Thoracic aorta (tissue), 2 donors: ENCODE measurements around the gene MIPOL1. TPM values are rescaled to one million over a fixed set of nuclear protein-coding genes. Genes with fewer than 3 reads are reported as not detected.
A peak's percentile ranks its signal among the peaks of the same experiment; 100 is the strongest.

Source experiments
- ATAC-seq: fragments of 150-250 bp; one replicate; pipeline ENCODE4 v1.8.0; 2017; ENCODE audit warnings: low read depth; ENCODE audit not compliant: insufficient number of reproducible peaks, low FRiP score
- DNase-seq: peaks from one replicate; pipeline ENCODE4 v3.0.0-alpha.2; 2020; ENCODE audit warnings: low spot score
- H3K27ac ChIP-seq, 2 donors: fragments of 200-600 bp; sonication (generic); 1 replicate in 1 of 2; 2 replicates in 1 of 2; pipeline ENCODE4 v1.5.1; 2016; ENCODE audit warnings: mild to moderate bottlenecking in 2 of 2, moderate library complexity in 2 of 2
- H3K27me3 ChIP-seq: fragments of 200-600 bp; sonication (generic); replicated peaks from 2 replicates; pipeline ENCODE4 v1.6.0; 2016; ENCODE audit warnings: mild to moderate bottlenecking; ENCODE audit not compliant: insufficient read depth
- H3K36me3 ChIP-seq: fragments of 200-600 bp; sonication (generic); one replicate; pipeline ENCODE4 v1.5.1; 2016
- H3K4me1 ChIP-seq, 2 donors: fragments of 200-600 bp; sonication (generic); 1 replicate in 1 of 2; 2 replicates in 1 of 2; pipeline versions ENCODE4 v1.5.1 to v1.6.0; 2016; ENCODE audit warnings: low read depth in 2 of 2, mild to moderate bottlenecking in 1 of 2; ENCODE audit not compliant: control insufficient read depth in 1 of 2
- H3K4me3 ChIP-seq: fragments of 200-600 bp; sonication (generic); 2 replicates; pipeline ENCODE4 v1.5.1; 2016; ENCODE audit warnings: mild to moderate bottlenecking
- H3K9me3 ChIP-seq: fragments of 200-600 bp; sonication (generic); 2 replicates; pipeline ENCODE4 v1.5.1; 2016
- CTCF ChIP-seq: fragments of 200-600 bp; sonication (generic); IDR thresholded peaks from one replicate; pipeline ENCODE4 v1.5.1; 2019; ENCODE audit warnings: antibody characterized with exemption
- total RNA-seq, 2 donors: library from RNA; depleted of rRNA; stranded (reverse); fragments of >200 nt; gene quantifications; one replicate each; pipeline versions ENCODE4 v1.1.0 to v1.2.3, GENCODE V29; 2016

The MIPOL1 gene
- total RNA-seq, 2 donors from 2014 or later = 13.1 to 16.8 TPM

- no peaks in the 10 kb centered on the region for H3K36me3 ChIP-seq
- peaks cover 47% of the 10 kb centered on the region for H3K27me3 ChIP-seq
- H3K4me3 ChIP-seq = no peak overlapping the region
- H3K9me3 ChIP-seq = no peaks in the 10 kb centered on the region
- TF ChIP-seq CTCF = no peak
- ATAC-seq (no peak), DNase-seq (no peak)
- peaks cover 0 to 16% of the 10 kb centered on the region in 2 donors for H3K4me1 ChIP-seq
- no peak overlapping the region for H3K27ac ChIP-seq
Measured at GRCh38 chr14:37583358-37584210, 385.8 kb downstream of the MIPOL1 start.

GRCh38 chr14:37584211-37585100 lies 386.7 kb downstream of the MIPOL1 start:
- Histone ChIP-seq H3K9me3 (no peaks in the 10 kb centered on the region), H3K27ac (peak overlapping the region in 1 of 2 donors; percentile 27), H3K4me3 (no peak overlapping the region), H3K4me1 (peaks cover 0 to 16% of the 10 kb centered on the region in 2 donors), H3K27me3 (peaks cover 55% of the 10 kb centered on the region), H3K36me3 (no peaks in the 10 kb centered on the region)
- TF ChIP-seq CTCF = no peak
- no peak for DNase-seq
- ATAC-seq = no peak

- Histone ChIP-seq H3K27ac (no peak overlapping the region), H3K27me3 (peaks cover 55% of the 10 kb centered on the region), H3K4me1 (peaks cover 0 to 16% of the 10 kb centered on the region in 2 donors), H3K9me3 (no peaks in the 10 kb centered on the region), H3K4me3 (no peak overlapping the region), H3K36me3 (no peaks in the 10 kb centered on the region)
- ATAC-seq (no peak), DNase-seq (no peak)
- no peak for TF ChIP-seq CTCF
Measured at GRCh38 chr14:37585101-37585511, 387.4 kb downstream of the MIPOL1 start.

- ATAC-seq (no peak), DNase-seq (no peak)
- H3K27ac ChIP-seq = peak overlapping the region in 1 of 2 donors; percentile 26
- H3K4me1 ChIP-seq = peaks cover 0 to 16% of the 10 kb centered on the region in 2 donors
- H3K9me3 ChIP-seq = no peaks in the 10 kb centered on the region
- H3K4me3 ChIP-seq = no peak overlapping the region
- H3K27me3 ChIP-seq = peaks cover 57% of the 10 kb centered on the region
- no peak for TF ChIP-seq CTCF
- H3K36me3 ChIP-seq = no peaks in the 10 kb centered on the region
Measured at GRCh38 chr14:37585971-37586796, 388.4 kb downstream of the MIPOL1 start.
